ENCODE results near the gene ENTR1. TPM values are rescaled to one million over a fixed set of nuclear protein-coding genes. Genes with fewer than 3 reads are reported as not detected.

The ENTR1 gene
- total and polyA plus RNA-seq, 2 donors (not counting 1 experiment from before 2014, with no cell fraction given) = 77.7 to 86.3 TPM

GRCh38 chr9:136362450-136362784 is 48.0 kb downstream of the ENTR1 start:
- Histone ChIP-seq H3K36me3 (replicated peaks in 1 of 2; ENCODE audit: control extremely low read depth in 1 of 2, control insufficient read depth in 1 of 2, extremely low read depth in 1 of 2, insufficient read depth in 2 of 2, low read length in 1 of 2) (peaks cover 0 to 13% of the 10 kb centered on the region in 2 experiments), H3K27me3 (replicated peaks in 1 of 4; ENCODE audit: control extremely low read depth in 1 of 4, control insufficient read depth in 3 of 4, insufficient read depth in 4 of 4, low read length in 3 of 4) (no peaks in the 10 kb centered on the region), H3K4me3 (ENCODE audit: control extremely low read depth in 1 of 5, extremely low read depth in 1 of 5, insufficient read depth in 1 of 5, low read depth in 2 of 5, low read length in 4 of 5) (no peak overlapping the region), H2AFZ (ENCODE audit: insufficient read depth, low read depth, low read length, poor library complexity, severe bottlenecking) (no peak overlapping the region), H3K9ac (ENCODE audit: low read length) (no peak overlapping the region), H3K79me2 (ENCODE audit: control insufficient read depth, insufficient read depth, low read length) (no peaks in the 10 kb centered on the region), H3K9me3 (ENCODE audit: control extremely low read depth in 1 of 3, control insufficient read depth in 2 of 3, insufficient read depth in 1 of 3, low read length in 2 of 3) (peaks cover 0 to 10% (median 0%) of the 10 kb centered on the region in 3 donors), H3K4me1 (ENCODE audit: control insufficient read depth in 2 of 2, insufficient read depth in 2 of 2, low read length in 2 of 2) (peaks cover 5 to 10% of the 10 kb centered on the region in 2 donors), H3K4me2 (replicated peaks; ENCODE audit: low read depth, low read length, poor library complexity, severe bottlenecking) (no peak overlapping the region), H3K27ac (ENCODE audit: low read length in 2 of 2) (no peak overlapping the region), H4K20me1 (ENCODE audit: control insufficient read depth, insufficient read depth, low read length, poor library complexity, severe bottlenecking) (peaks cover 19% of the 10 kb centered on the region)
- Mint-ChIP-seq H3K27me3 (no peaks in the 10 kb centered on the region), H3K4me3 (peak overlapping the region; percentile 89), H3K9me3 (ENCODE audit: insufficient read depth) (no peaks in the 10 kb centered on the region), H3K4me1 (peaks cover 10% of the 10 kb centered on the region), H3K27ac (no peak overlapping the region)
- ChIA-PET POLR2A (interaction anchor here (0.6 to 1.3 kb wide), 6 partner anchors 42 to 885 kb away, joined by 3 to 5 read pairs (median 4); partner anchors contain the start of genes ENTR1 and PMPCA), CTCF (interaction anchor here (0.9 to 2.9 kb wide), 8 partner anchors 34 to 229 kb away, joined by 3 to 21 read pairs (median 6); partner anchors contain the start of gene INPP5E)
- TF ChIP-seq CTCF (IDR thresholded peaks at IDR 0.05) (no peak), EZH2 (IDR thresholded peaks at IDR 0.05; ENCODE audit: borderline replicate concordance, insufficient read depth, low read depth, low read length, poor library complexity, severe bottlenecking) (no peak)
- no peak for ATAC-seq (ENCODE audit: low read depth)
- intact Hi-C loops (cut with micrococcal nuclease) = loop anchor here (5.0 kb wide), 1 partner anchor 455 kb away; the partner anchor contains the start of gene CAMSAP1
- WGBS (ENCODE audit: insufficient coverage) = 98% methylated on average over 5 of the region's 6 CpGs
- DNase-seq = no peak

- TF ChIP-seq CTCF (IDR thresholded peaks at IDR 0.05) (no peak), EZH2 (IDR thresholded peaks at IDR 0.05; ENCODE audit: borderline replicate concordance, insufficient read depth, low read depth, low read length, poor library complexity, severe bottlenecking) (no peak)
- H3K4me3 Mint-ChIP-seq = no peak overlapping the region
Measured at GRCh38 chr9:136361754-136362449, 48.5 kb downstream of the ENTR1 start.

More at GRCh38 chr9:136361754-136362449, 48.5 kb downstream of the ENTR1 start:
- H3K4me1 Mint-ChIP-seq = peaks cover 10% of the 10 kb centered on the region
- Histone ChIP-seq H3K27me3 (replicated peaks in 1 of 4; ENCODE audit: control extremely low read depth in 1 of 4, control insufficient read depth in 3 of 4, insufficient read depth in 4 of 4, low read length in 3 of 4) (no peaks in the 10 kb centered on the region), H3K9ac (ENCODE audit: low read length) (no peak overlapping the region), H4K20me1 (ENCODE audit: control insufficient read depth, insufficient read depth, low read length, poor library complexity, severe bottlenecking) (peaks cover 19% of the 10 kb centered on the region), H3K27ac (ENCODE audit: low read length in 2 of 2) (no peak overlapping the region), H3K4me2 (replicated peaks; ENCODE audit: low read depth, low read length, poor library complexity, severe bottlenecking) (no peak overlapping the region), H3K4me3 (ENCODE audit: control extremely low read depth in 1 of 5, extremely low read depth in 1 of 5, insufficient read depth in 1 of 5, low read depth in 2 of 5, low read length in 4 of 5) (no peak overlapping the region), H2AFZ (ENCODE audit: insufficient read depth, low read depth, low read length, poor library complexity, severe bottlenecking) (no peak overlapping the region), H3K4me1 (ENCODE audit: control insufficient read depth in 2 of 2, insufficient read depth in 2 of 2, low read length in 2 of 2) (peaks cover 5 to 10% of the 10 kb centered on the region in 2 donors), H3K79me2 (ENCODE audit: control insufficient read depth, insufficient read depth, low read length) (no peaks in the 10 kb centered on the region), H3K36me3 (replicated peaks in 1 of 2; ENCODE audit: control extremely low read depth in 1 of 2, control insufficient read depth in 1 of 2, extremely low read depth in 1 of 2, insufficient read depth in 2 of 2, low read length in 1 of 2) (peaks cover 0 to 13% of the 10 kb centered on the region in 2 experiments), H3K9me3 (ENCODE audit: control extremely low read depth in 1 of 3, control insufficient read depth in 2 of 3, insufficient read depth in 1 of 3, low read length in 2 of 3) (peaks cover 0 to 10% (median 0%) of the 10 kb centered on the region in 3 donors)
- intact Hi-C loops (cut with micrococcal nuclease) = loop anchor here (5.0 kb wide), 1 partner anchor 455 kb away; the partner anchor contains the start of gene CAMSAP1
- no peak overlapping the region for H3K27ac Mint-ChIP-seq
- ChIA-PET CTCF (no interaction called here), POLR2A (no interaction called here)
- no peak for ATAC-seq (ENCODE audit: low read depth)
- DNase-seq = no peak
- no peaks in the 10 kb centered on the region for H3K9me3 Mint-ChIP-seq (ENCODE audit: insufficient read depth)
- 94% methylated on average over 22 of the region's 26 CpGs for WGBS (ENCODE audit: insufficient coverage)
- H3K27me3 Mint-ChIP-seq = no peaks in the 10 kb centered on the region

Data from B cell (primary cell).